T follicular helper cell (primary cell): Measurements from ENCODE around the gene SPAG16.
"Not testable (repeated sequence)": the region's sequence is repeated elsewhere in the genome, so short reads cannot be mapped to it uniquely, and the experiment has no call there.

Source experiments
- DNase-seq: peaks from one replicate; pipeline ENCODE4 v3.0.0-alpha.2; 2020; ENCODE audit warnings: low read depth

SPAG16 gene

GRCh38 chr2:213545964-213546475 is 261.8 kb downstream of the SPAG16 start:
- no peak for DNase-seq

DNA sequence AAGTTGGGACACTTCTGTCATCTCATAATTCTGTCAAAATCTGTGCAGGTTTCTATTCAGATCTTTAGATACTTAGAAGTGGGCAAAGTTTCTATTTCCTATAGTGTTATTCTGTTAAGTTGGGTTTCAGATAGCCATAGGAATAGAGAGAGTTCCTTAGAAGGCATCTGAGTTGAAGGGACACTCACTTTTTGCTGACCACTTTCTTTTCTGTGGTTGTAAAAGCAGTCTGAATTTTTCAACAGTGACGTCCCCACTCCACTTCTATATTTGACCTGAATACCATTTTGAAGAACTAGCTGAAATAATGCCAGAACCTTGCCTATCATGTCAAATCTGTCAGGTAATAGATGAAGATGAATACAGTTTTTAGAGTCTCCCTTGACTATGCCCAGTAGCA is 267.3 kb downstream of the SPAG16 start:
- DNase-seq: no peak

DNA sequence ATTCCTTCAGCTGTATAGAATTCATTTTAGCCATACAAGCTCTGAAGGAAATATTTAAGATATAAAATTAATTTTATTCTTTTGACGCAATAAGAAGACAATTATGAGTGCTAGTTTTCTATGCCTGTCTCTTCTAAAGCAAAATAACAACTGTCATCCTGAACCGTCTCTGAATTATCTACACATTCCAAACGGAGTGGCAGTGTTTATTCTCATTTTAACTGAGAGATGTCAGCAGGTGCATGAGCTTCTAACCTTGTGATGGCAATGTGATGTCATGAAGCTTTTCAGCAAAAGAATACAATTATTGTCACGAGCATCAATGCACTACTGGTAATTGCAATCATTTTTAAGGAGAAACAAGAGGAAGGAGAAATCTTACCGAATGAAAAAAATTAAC is 274.8 kb downstream of the SPAG16 start:
- no peak for DNase-seq

DNA sequence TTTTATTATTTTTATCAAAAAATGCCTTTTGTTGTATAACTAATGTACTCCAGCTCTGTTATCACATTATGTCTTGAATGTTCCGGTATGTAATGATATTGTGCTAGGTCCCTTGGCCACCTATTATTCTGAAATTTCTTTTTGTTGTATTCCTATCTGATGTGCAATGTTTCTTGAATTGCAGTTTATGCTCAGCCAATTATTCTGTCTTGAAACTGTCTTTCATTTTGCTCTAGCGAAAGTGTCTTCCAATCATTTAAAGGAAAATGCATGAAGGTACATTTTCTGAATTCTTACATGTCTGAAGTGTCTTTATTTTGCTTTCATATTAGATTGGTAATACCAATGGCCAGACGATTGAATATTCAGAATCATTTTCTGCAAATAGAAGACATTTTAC is 277.5 kb downstream of the SPAG16 start:
- no peak for DNase-seq

- no peak for DNase-seq
Measured at GRCh38 chr2:213562539-213563180, 278.4 kb downstream of the SPAG16 start.

- DNase-seq: no peak
Measured at GRCh38 chr2:213566846-213567245, 282.6 kb downstream of the SPAG16 start.

DNA sequence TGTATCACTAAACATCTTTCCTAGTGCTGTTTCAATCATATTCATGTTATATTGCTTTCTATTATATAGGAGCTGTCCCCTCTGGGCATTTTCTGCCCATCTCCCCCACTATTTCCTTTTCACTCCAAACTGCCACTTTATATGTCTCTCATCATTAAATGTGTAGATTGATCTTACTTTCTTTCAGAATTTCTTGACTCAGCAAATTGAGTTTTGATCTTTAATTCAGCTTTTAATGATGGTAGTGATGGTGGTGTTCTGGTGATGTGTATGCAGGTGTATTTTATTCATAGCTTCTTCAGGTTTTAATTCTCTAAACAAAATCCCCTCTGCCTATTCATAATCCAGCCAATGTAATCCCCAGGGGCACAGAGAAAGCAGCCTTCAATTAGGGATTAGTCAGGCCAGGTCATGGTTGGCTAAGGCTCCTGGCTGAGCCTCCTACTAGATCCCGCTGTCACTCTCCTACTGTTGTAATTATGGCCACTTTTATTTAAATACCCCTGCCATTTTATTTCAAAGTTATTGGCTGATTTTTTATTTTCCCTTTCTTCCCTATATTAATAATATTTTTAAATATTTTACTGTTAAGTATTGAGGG is 325.4 kb downstream of the SPAG16 start:
- no peak for DNase-seq

DNA sequence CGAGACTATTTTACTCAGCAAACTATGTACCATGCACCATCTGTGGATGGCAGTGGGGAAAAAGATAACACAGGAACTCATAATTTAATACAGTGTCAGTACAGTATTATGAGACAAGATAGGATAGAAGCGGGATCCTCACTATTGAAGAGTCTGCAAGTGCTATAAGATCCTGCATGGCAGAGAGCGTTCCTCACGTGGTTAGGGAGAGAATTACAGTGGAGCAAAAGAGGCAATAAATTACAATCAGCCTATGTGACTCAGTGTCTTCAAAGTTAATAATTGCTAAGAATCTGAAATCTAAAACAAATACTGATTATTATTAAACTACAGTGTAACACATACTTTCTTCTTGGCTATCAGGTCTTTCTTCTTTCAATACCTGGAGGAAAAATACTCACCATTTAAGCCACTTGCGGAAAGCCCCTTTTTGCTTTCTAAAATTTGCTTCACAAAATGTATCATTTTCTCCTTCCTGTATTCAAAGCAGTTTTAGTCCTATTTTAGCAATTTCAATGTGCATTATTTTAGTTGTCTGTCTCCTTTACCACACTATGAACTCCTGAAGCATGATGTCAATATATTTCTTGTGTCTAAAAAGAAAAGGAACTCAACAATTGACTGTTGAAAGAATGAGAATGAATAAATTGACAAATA is 342.9 kb downstream of the SPAG16 start:
- DNase-seq: no peak

DNA sequence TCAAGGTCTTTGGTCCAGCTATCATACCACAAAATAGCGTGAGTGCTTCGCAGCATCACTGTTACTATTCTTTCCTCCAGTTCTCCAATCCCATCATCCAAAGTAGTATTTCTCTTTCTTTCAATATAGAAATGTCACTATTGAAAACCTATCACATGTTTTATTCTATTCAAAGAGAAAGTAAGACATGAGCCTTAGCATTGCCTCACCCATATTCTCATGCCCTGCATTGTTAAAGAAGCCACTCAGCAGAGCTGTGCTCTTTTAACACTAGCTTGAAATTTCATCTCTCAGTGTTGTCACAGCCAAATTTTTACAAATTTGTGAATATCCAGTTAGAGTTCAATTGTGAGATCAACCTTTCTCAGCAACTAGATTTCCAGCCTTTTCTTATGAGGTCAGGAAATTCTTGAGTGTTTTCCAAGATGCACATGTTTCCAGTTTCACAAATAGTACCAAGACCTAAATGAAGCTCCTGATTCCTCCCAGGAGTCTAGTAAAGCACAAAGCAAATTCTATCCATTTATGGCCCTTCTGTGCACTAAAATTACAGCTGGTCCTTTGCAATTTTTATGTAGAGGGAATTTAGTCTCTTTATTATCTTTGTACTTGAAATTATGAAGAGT is 343.7 kb downstream of the SPAG16 start:
- DNase-seq: no peak

DNA sequence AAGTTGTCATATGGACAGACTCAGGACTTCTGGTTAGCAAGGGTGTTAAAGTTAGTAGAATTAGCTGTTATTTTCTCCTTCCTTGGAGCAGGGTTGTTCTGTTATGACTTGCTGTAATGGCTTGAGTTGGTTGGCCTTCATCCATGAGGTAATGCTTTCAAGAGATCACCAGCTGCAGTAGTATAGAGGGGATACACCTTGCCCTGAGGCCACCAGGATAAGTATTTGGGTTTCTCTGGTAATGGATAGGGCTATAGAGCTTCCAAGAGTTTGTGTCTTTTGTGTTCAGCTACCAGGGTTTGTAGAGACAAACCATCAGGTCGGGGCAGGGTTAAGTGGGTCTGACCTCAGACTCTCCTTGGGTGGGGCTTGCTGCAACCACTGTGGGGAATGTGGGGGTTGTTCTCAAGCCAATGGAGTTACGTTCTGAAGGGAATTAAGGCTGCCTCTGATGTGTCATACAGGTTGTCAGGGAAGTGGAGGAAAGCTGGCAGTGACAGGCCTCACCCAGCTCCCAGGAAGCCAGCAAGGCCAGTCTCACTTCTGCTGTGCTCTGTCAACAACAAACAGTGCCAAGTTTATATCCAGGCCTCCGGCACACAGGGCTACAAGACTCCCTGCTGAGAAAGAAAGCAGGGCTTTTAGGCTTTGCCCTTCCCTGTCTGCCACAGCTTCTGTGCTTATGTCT is 356.6 kb downstream of the SPAG16 start:
- no peak for DNase-seq

- DNase-seq: no peak
Measured at GRCh38 chr2:213644926-213645325, 360.7 kb downstream of the SPAG16 start.

GRCh38 chr2:213649176-213649575 is 364.9 kb downstream of the SPAG16 start:
- no peak for DNase-seq

DNA sequence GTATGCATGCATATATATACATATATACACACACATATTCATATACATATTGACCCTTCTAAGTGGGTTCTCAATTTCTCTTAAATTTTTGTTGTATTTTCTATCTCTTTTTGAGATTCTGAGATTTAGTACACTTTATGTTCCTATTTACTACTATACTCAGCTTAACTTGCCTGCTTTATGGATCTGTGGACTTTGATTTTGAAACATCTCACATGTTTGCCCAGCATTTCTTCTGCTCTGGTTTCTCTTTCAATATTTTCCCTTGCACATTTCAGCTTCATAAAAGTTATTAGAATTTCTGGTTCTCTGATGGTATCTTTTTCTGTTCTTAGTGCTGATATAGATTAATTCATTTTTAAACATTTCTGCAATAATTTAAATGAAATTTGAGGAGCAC is 380.6 kb downstream of the SPAG16 start:
- no peak for DNase-seq

DNA sequence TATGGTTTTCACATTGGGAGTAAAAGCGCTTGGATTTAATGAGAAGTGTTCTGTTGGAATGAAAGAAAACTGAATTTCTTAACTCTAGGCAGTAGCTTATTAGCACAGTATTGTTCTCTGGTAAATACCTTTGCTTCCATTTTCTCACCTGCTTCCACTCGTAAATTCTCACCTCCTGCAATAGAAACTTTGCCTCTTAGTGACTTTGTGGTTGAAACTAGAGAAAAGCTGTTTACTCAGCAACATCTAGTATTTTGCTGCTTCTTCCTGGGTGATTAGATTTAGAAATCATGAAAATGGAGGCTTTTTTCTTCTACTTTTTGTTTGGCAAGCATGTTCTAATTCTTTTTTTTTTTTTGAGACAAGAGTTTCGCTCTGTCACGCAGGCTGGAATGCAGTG is 385.4 kb downstream of the SPAG16 start:
- DNase-seq: no peak

DNA sequence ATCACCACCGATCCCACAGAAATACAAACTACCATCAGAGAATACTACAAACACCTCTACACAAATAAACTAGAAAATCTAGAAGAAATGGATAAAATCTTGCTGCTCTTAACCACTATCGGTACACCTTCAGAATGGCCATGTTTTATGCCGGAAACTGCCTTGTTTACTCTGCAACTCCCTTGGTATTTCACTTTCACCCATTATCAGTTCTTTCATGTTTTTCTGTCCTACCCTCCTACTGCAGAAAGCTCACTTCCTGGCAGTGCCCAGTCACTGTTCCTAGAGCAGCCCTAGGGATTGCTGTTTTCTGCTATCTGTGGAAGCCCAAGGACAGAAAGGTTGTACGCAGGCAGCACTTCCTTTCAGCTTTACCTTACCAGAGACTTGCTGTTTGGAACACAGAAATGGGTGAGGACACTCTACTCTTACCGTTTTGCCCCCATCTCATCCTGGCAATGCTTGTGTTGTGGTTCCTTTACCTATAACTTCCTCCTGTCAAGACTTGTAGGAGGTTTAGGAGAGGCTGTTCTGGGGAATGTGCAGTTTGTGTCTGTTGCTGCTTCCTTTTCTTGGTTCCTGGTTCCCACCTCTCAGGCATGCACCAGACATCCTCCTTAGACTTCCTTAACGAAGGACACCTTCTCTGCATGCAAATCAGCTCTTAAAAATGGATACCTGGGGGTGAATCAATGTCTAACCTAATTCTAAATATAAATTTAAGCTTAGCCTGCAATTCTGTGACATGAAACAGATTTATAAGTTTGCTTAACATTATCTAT is 394.4 kb downstream of the SPAG16 start:
- no peak for DNase-seq

DNA sequence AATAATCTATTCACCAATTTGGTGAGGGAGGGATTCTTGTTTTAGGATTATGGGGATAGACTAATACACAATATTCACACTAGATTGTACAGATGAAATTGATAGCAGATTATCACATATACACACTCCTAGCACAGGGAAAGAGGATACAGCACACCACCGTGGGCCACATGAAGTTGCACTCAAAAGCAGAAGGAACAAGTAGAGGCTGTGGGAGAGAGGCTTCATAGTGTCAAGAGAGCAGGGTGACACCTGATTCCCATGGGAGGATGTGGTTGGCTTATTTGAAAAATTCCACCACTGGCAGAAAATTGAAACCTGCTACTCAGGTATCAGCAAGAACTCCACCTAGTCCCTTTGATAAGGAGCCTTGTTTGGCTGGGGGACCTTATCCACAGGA is 395.6 kb downstream of the SPAG16 start:
- no peak for DNase-seq

DNA sequence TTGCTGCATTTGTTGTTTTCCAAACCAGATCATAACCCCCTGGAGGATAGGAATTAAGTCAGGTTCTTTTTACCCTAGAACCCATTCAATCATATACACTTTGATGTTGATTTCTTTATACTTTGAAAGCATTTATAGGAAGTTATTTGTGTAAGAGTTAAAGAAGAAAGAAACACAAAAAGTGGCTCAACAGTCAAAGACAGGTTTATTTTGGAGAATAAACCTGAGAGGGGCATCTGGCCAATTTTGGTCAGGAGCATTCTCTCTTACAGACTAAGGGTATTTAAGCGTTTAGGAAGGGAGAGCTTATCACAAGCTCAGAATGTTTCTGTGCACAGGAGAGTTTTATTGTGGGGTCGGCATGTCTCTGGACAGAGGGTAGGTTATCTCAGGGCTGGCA is 398.0 kb downstream of the SPAG16 start:
- DNase-seq: no peak

GRCh38 chr2:213688133-213688532 is 403.9 kb downstream of the SPAG16 start:
- DNase-seq: no peak

DNA sequence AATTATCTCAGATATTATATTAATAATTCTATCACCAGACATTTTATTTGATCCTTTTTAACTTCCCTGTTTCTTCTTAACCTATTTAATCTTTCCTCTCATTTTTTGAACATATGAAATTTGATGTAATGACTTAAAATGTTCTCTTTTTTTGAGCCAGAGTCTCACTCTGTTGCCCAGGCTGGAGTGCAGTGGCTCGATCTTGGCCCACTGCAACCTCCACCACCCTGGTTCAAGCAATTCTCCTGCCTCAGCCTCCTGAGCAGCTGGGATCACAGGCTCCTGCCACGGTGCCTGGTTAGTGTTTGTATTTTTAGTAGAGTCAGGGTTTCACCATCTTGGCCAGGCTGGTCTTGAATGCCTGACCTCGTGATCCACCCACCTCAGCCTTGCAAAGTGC is 404.6 kb downstream of the SPAG16 start:
- not testable (repeated sequence) for DNase-seq

DNA sequence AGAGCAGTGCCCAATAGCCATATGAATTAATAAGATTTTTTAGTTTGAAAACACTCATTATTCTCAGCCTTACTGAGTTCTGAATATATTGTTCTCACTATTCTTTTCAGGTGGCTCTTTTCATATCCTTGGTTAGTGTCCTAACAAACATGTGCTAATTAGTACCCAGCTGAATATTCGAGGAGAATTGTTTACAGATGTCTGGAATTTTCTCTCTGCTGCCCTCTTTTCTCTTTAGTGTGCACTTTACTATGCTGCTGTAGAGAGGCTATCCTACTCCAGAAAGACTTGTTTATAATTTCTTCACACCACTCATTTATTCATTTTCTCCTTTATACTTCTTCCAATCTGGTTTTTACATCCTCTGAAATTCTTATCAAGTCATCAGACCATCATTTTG is 405.3 kb downstream of the SPAG16 start:
- DNase-seq: no peak

GRCh38 chr2:213691351-213691750 is 407.1 kb downstream of the SPAG16 start:
- DNase-seq: no peak

- no peak for DNase-seq
Measured at GRCh38 chr2:213696442-213696841, 412.2 kb downstream of the SPAG16 start.
